Cardiac muscle cell (in vitro differentiated cells and primary cell): ENCODE measurements around the gene CD300H. TPM values are rescaled to one million over a fixed set of nuclear protein-coding genes. Genes with fewer than 3 reads are reported as not detected.

Source experiments
- DNase-seq, 2 donors: peaks; one replicate each; pipeline versions ENCODE4 v3.0.0 to v3.0.0-alpha.2; 2010 to 2017; ENCODE audit warnings: low read depth in 1 of 2, low spot score in 1 of 2
- H3K27ac ChIP-seq: fragments of 200-600 bp; sonication (generic); 2 replicates; pipeline ENCODE4 v1.5.1; 2016
- H3K27me3 ChIP-seq: fragments of 200-600 bp; sonication (generic); 2 replicates; pipeline ENCODE4 v1.6.0; 2016; ENCODE audit warnings: control low read depth
- H3K36me3 ChIP-seq: fragments of 200-600 bp; sonication (generic); 2 replicates; pipeline ENCODE4 v1.5.1; 2016; ENCODE audit warnings: control low read depth
- H3K4me1 ChIP-seq: fragments of 200-600 bp; sonication (generic); 2 replicates; pipeline ENCODE4 v1.8.1; 2017; ENCODE audit warnings: low read depth, mild to moderate bottlenecking, mixed run types
- H3K4me3 ChIP-seq: fragments of 200-600 bp; sonication (generic); 2 replicates; pipeline ENCODE4 v1.5.1; 2016; ENCODE audit warnings: mild to moderate bottlenecking
- H3K9me3 ChIP-seq: fragments of 200-600 bp; sonication (generic); 2 replicates; pipeline ENCODE4 v1.5.1; 2017; ENCODE audit warnings: low read depth, mild to moderate bottlenecking, control low read depth
- CTCF ChIP-seq: IDR thresholded peaks from 2 replicates; pipeline ENCODE4 v1.5.1; 2012; ENCODE audit warnings: low read depth, mild to moderate bottlenecking, low read length
- polyA plus RNA-seq: library from polyadenylated mRNA; unstranded; fragments of >200 nt; fragmentation: Nextera tagmentation; extraction: Ambion mirVana; gene quantifications from 2 replicates; pipeline ENCODE4 v1.2.1, GENCODE V29; 2016
- total RNA-seq: library from RNA; depleted of rRNA; stranded (reverse); fragments of >200 nt; gene quantifications from 2 replicates; pipeline ENCODE4 v1.2.3, GENCODE V29; 2016

CD300H gene
- total and polyA plus RNA-seq, 2 experiments from 2014 or later, result not detected

DNA sequence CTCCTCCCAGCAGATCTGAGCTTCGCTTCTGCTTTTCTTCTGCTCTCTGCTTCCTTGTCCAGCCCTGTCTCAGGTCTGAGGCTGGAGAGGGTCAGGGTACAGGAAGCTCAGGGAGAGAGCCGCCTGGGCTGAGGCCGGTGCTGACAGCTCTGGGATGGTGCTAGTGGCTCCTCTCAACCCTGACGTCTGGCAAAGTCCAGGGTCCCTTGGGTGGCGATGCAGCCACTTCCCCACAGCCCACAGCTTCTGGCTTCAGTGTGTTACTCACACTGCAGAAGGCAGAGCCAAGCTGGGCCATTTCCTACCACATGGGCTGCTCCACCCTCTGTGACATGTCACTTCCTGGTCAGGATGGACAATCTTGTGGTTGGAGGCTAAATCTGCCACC, 21.5 kb downstream of the CD300H start, which contains the start of gene CD300C:
Gene CD300C (minus strand): TSS at position 273 of the 388 bp plus-strand sequence. CDS start 333 bp downstream, outside the sequence.
- Histone ChIP-seq H3K9me3 (no peaks in the 10 kb centered on the region), H3K36me3 (no peaks in the 10 kb centered on the region), H3K4me3 (no peak within 1 kb of the TSS), H3K4me1 (no peaks in the 10 kb centered on the region), H3K27ac (peak within 1 kb of the TSS; percentile 50), H3K27me3 (no peaks in the 10 kb centered on the region)
- no peak for TF ChIP-seq CTCF
- DNase-seq, result peak in 1 of 2 donors; percentile 44

DNA sequence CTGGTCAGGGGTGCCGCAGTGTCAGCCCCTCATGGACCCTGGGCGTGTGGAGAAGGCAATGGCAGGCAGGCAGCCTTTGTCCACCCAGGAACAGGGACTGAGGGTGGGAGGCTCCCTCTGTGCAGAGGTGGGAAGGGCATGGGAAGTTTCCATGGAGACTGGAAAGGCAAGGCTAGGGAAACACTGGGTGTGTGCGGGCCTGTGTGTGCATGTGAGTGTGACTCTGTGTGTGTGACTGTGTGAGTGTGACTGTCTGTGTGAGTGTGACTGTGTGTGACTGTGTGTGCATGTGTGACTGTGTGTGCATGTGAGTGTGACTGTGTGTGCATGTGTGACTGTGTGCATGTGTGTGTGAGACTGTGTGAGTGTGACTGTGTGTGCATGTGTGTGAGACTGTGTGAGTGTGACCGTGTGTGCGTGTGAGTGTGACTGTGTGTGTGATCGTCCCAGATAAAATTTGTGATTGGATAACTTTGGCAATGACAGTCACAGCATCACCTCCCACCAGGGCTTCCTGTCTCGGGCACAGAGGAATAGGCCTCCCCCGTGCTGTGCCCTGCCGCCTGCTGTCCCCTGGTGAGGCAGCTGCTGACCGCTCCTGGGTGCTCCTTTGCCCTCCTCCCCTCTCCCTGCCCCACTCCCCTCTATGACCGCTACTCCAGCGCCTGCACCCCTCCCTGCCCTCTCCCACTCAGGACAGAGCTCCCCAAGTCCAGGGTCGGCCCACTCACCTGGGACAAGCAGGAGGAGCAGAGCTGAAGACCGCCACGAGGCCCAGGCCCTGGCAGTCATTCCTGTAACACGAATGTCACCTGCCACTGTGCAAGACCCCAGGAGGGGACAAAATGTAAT, 22.1 kb downstream of the CD300H start:
- no peaks in the 10 kb centered on the region for H3K9me3 ChIP-seq
- no peak for TF ChIP-seq CTCF
- no peaks in the 10 kb centered on the region for H3K27me3 ChIP-seq
- H3K4me3 ChIP-seq, result no peak overlapping the region
- H3K4me1 ChIP-seq, result no peaks in the 10 kb centered on the region
- H3K27ac ChIP-seq, result peak overlapping the region; percentile 50
- no peak for DNase-seq
- H3K36me3 ChIP-seq, result no peaks in the 10 kb centered on the region

DNA sequence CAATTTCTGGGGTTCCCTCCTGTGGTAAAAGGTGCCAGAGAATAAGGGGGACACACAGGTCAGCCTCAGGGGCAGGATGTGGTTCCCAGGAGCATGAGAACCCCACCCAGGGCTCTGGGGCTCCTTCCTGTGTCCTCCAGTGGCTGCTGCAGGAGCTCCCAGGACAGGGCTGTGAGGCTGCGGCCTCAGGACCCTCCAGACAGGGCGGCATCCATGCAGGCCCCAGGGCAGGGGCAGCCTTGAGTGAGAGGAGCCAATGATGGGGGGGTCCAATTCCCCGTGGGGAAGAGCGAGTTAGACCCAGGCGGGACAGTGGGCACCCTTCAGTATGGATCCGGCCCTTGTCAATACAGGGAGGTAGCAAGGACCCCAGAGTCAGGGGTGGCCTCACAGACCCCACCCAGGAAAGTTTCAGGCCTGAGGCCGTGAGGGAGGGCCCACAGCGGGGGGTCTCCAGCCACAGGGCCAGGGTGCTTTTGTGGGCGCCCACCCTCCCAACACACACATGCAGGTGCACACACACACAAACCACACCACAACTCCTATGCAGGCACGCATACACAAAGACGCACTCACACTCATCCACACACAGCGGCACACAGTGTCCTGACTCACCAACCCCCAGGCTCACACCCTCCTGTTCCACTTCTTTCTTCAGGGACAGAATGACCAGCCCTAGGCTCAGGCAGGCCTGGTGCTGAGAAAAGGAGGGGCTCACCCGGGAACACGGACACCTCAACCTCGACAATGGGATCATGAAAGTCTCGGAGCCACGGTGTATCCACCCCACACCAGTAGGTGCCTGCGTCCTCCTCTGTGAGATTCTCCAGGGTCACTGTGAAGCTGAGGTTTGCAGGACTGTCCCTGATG, 23.2 kb downstream of the CD300H start:
- TF ChIP-seq CTCF, result no peak
- H3K27me3 ChIP-seq, result no peaks in the 10 kb centered on the region
- no peak overlapping the region for H3K4me3 ChIP-seq
- no peaks in the 10 kb centered on the region for H3K9me3 ChIP-seq
- no peaks in the 10 kb centered on the region for H3K36me3 ChIP-seq
- DNase-seq, result no peak
- no peaks in the 10 kb centered on the region for H3K4me1 ChIP-seq
- H3K27ac ChIP-seq, result no peak overlapping the region

- Histone ChIP-seq H3K4me1 (no peaks in the 10 kb centered on the region), H3K27me3 (no peaks in the 10 kb centered on the region), H3K4me3 (no peak overlapping the region), H3K36me3 (no peaks in the 10 kb centered on the region), H3K27ac (no peak overlapping the region), H3K9me3 (no peaks in the 10 kb centered on the region)
- no peak for TF ChIP-seq CTCF
- no peak for DNase-seq
Observed at GRCh38 chr17:74543406-74543805, 23.9 kb downstream of the CD300H start.

DNA sequence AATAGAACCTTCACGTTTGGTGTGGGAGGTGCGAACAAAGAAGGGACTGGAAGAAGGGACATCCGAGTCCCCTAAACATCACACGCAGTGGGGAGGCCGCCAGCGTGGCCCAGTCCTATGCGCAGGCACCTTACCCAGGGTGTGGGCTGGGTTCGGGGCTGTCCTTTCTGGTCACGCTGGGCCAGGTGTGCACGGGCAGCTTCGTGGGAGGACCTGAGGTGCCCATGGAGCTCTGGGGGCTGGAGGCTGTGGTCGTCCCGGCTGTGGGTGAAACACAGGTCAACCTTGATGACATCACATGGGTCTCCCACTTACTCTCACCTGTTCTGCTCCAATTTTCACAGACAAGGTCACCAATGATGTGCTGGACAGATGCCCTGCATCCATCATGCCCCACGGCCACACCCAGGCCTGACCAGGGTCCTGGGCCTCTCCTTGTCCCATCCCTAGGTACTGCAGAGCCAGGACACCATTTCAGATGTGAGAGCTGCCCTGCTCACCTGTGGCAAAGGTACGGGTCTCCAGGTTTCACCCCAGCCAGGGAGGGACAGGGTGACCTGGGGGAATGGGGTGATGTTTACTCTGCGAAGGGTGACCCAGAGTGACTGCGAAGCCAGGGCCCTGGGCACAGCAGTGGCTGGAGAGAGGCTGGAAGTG, 24.5 kb downstream of the CD300H start:
- H3K36me3 ChIP-seq, result no peaks in the 10 kb centered on the region
- peaks cover 4% of the 10 kb centered on the region for H3K27me3 ChIP-seq
- no peaks in the 10 kb centered on the region for H3K9me3 ChIP-seq
- no peak for DNase-seq
- no peak for TF ChIP-seq CTCF
- H3K27ac ChIP-seq, result no peak overlapping the region
- no peaks in the 10 kb centered on the region for H3K4me1 ChIP-seq
- H3K4me3 ChIP-seq, result no peak overlapping the region
